HG03520 (cell line): Measurements from ENCODE around the gene CCRL2.

Experiments
- ATAC-seq: cut with Tn5 transposase; IDR thresholded peaks from one replicate; pipeline ENCODE4 v1.9.1; 2021; ENCODE audit warnings: mild to moderate bottlenecking, moderate library complexity; ENCODE audit not compliant: unreplicated experiment

The CCRL2 gene

GRCh38 chr3:46406788-46407611, at the start of gene CCRL2, which contains the start of gene CCR5AS:
Gene CCRL2 (plus strand): TSS chr3:46407259. CDS start chr3:46408080, 821 bp downstream.
Gene CCR5AS (minus strand): TSS chr3:46407066.
- no peak for ATAC-seq

GRCh38 chr3:46358466-46358865, 48.6 kb upstream of the CCRL2 start:
- ATAC-seq = no peak

GRCh38 chr3:46359733-46360493, 47.1 kb upstream of the CCRL2 start:
- peak; percentile 53 for ATAC-seq

- ATAC-seq = no peak
These were observed 46.2 kb upstream of the CCRL2 start for GRCh38 chr3:46360907-46361306.

GRCh38 chr3:46361408-46362283, 45.4 kb upstream of the CCRL2 start:
- ATAC-seq = no peak

- ATAC-seq = no peak
These were observed 42.0 kb upstream of the CCRL2 start for GRCh38 chr3:46365041-46365440.

- ATAC-seq = no peak
These were observed 41.1 kb upstream of the CCRL2 start for GRCh38 chr3:46365737-46366524.

GRCh38 chr3:46367811-46368210, 39.2 kb upstream of the CCRL2 start:
- no peak for ATAC-seq

GRCh38 chr3:46368569-46368968, 38.5 kb upstream of the CCRL2 start:
- peak; percentile 63 for ATAC-seq

GRCh38 chr3:46369151-46369550, 37.9 kb upstream of the CCRL2 start:
- ATAC-seq = no peak

GRCh38 chr3:46369675-46370132, 37.4 kb upstream of the CCRL2 start:
- no peak for ATAC-seq

- no peak for ATAC-seq
These were observed 36.1 kb upstream of the CCRL2 start, which contains the start of gene CCR5 for GRCh38 chr3:46370839-46371518. Gene CCR5 (plus strand): TSS chr3:46370946. CDS start chr3:46372903, 1,957 bp downstream.

GRCh38 chr3:46371519-46372340, 35.3 kb upstream of the CCRL2 start:
- no peak for ATAC-seq

- no peak for ATAC-seq
These were observed 34.3 kb upstream of the CCRL2 start for GRCh38 chr3:46372492-46373359.

GRCh38 chr3:46374755-46375154, 32.3 kb upstream of the CCRL2 start:
- ATAC-seq = no peak

GRCh38 chr3:46375218-46375617, 31.8 kb upstream of the CCRL2 start:
- no peak for ATAC-seq

- no peak for ATAC-seq
These were observed 31.2 kb upstream of the CCRL2 start for GRCh38 chr3:46375814-46376213.
